Neural cell (in vitro differentiated cells): ENCODE measurements around the gene OR2AG1. TPM values are rescaled to one million over a fixed set of nuclear protein-coding genes. Genes with fewer than 3 reads are reported as not detected.

Experiments used
- H2AFZ ChIP-seq: fragments of 200-600, 300-800 bp; sonication (generic), shearing (Covaris generic); 2 replicates; pipeline ENCODE4 v1.6.0; 2014; ENCODE audit warnings: low read depth, mild to moderate bottlenecking, antibody characterized with exemption, low read length, moderate library complexity
- H3F3A ChIP-seq: fragments of 200-600 bp; shearing (Covaris generic); 2 replicates; pipeline ENCODE4 v1.6.1; 2016; ENCODE audit warnings: mild to moderate bottlenecking, moderate library complexity, mixed read lengths, antibody characterized with exemption, low read length; ENCODE audit not compliant: insufficient read depth, poor library complexity, severe bottlenecking
- H3K27ac ChIP-seq: fragments of 200-600, 300-800 bp; sonication (generic), shearing (Covaris generic); 2 replicates; pipeline ENCODE4 v1.5.1; 2014; ENCODE audit warnings: mild to moderate bottlenecking, low read length, moderate library complexity
- H3K27me3 ChIP-seq: fragments of 300-800, 200-600 bp; sonication (generic), shearing (Covaris generic); 2 replicates; pipeline ENCODE4 v1.6.0; 2014; ENCODE audit warnings: mild to moderate bottlenecking, low read depth, low read length, moderate library complexity; ENCODE audit not compliant: insufficient read depth
- H3K36me3 ChIP-seq: fragments of 300-800, 200-600 bp; sonication (generic), shearing (Covaris generic); 2 replicates; pipeline ENCODE4 v1.5.1; 2014; ENCODE audit warnings: mild to moderate bottlenecking, antibody characterized with exemption, low read length, moderate library complexity; ENCODE audit not compliant: insufficient read depth
- H3K4me2 ChIP-seq: fragments of 300-800, 200-600 bp; sonication (generic), shearing (Covaris generic); 2 replicates; pipeline ENCODE4 v1.6.0; 2014; ENCODE audit warnings: mild to moderate bottlenecking, low read length
- H3K4me3 ChIP-seq: fragments of 300-800, 200-600 bp; sonication (generic), shearing (Covaris generic); 2 replicates; pipeline ENCODE4 v1.5.1; 2014; ENCODE audit warnings: mild to moderate bottlenecking, low read length, moderate library complexity
- H3K79me2 ChIP-seq: fragments of 200-600 bp; shearing (Covaris generic); replicated peaks from 2 replicates; pipeline ENCODE4 v1.6.0; 2014; ENCODE audit warnings: mild to moderate bottlenecking, low read length, moderate library complexity; ENCODE audit not compliant: insufficient read depth
- H3K9ac ChIP-seq: fragments of 300-800, 200-600 bp; sonication (generic), shearing (Covaris generic); 2 replicates; pipeline ENCODE4 v1.6.1; 2016; ENCODE audit warnings: mild to moderate bottlenecking, low read length, mixed read lengths
- H3K9me2 ChIP-seq: fragments of 200-600 bp; shearing (Covaris generic); 2 replicates; pipeline ENCODE4 v1.6.1; 2016; ENCODE audit warnings: mild to moderate bottlenecking, low read length, mixed read lengths; ENCODE audit not compliant: insufficient read depth
- H3K9me3 ChIP-seq: fragments of 200-600, 300-800 bp; sonication (generic), shearing (Covaris generic); 2 replicates; pipeline ENCODE4 v1.6.1; 2016; ENCODE audit warnings: mild to moderate bottlenecking, mixed run types, low read length, moderate library complexity, mixed read lengths
- H4K20me1 ChIP-seq: fragments of 200-600 bp; shearing (Covaris generic); 2 replicates; pipeline ENCODE4 v1.6.1; 2016; ENCODE audit warnings: mild to moderate bottlenecking, mixed run types; ENCODE audit not compliant: insufficient read depth
- EP300 ChIP-seq: fragments of 450-650 bp; conservative IDR thresholded peaks from 2 replicates; pipeline ENCODE4 v1.6.1; 2014; ENCODE audit warnings: antibody characterized with exemption, mild to moderate bottlenecking, moderate library complexity; ENCODE audit not compliant: poor library complexity, severe bottlenecking
- EZH2 ChIP-seq: fragments of 200-600, 300-800 bp; shearing (Covaris generic), sonication (generic); IDR thresholded peaks from 2 replicates; pipeline ENCODE4 v1.6.1; 2014; ENCODE audit warnings: antibody characterized with exemption, low read length, borderline replicate concordance, mild to moderate bottlenecking; ENCODE audit not compliant: insufficient read depth, poor library complexity, severe bottlenecking
- MXI1 ChIP-seq: fragments of 450-650 bp; conservative IDR thresholded peaks from 2 replicates; pipeline ENCODE4 v1.6.1; 2014; ENCODE audit warnings: antibody characterized with exemption, mild to moderate bottlenecking; ENCODE audit not compliant: poor library complexity, severe bottlenecking
- POLR2AphosphoS5 ChIP-seq: IDR thresholded peaks from 2 replicates; pipeline ENCODE4 v1.6.1; 2012
- RAD21 ChIP-seq: fragments of 450-650 bp; conservative IDR thresholded peaks from 2 replicates; pipeline ENCODE4 v1.6.1; 2014; ENCODE audit warnings: antibody characterized with exemption, mild to moderate bottlenecking, moderate library complexity
- SMC3 ChIP-seq: fragments of 450-650 bp; conservative IDR thresholded peaks from 2 replicates; pipeline ENCODE4 v1.6.1; 2014; ENCODE audit warnings: antibody characterized with exemption, mild to moderate bottlenecking, moderate library complexity; ENCODE audit not compliant: poor library complexity
- TAF1 ChIP-seq: IDR thresholded peaks from 2 replicates; pipeline ENCODE4 v1.6.1; 2012; ENCODE audit warnings: low read depth
- polyA plus RNA-seq: library from polyadenylated mRNA; depleted of rRNA; stranded (reverse); fragments of >200 nt; gene quantifications from 2 replicates; pipeline ENCODE4 v1.2.3, GENCODE V29; 2014
- TF ChIP-seq, protein P1 (sequence below): fragments of 450-650 bp; IDR thresholded peaks from 2 replicates; pipeline ENCODE4 v1.5.1; 2014; ENCODE audit warnings: antibody characterized with exemption, mild to moderate bottlenecking, moderate library complexity; ENCODE audit not compliant: poor library complexity, severe bottlenecking
- TF ChIP-seq, protein P2 (sequence below): IDR thresholded peaks from 2 replicates; pipeline ENCODE4 v1.6.1; 2012; ENCODE audit warnings: borderline replicate concordance

OR2AG1 gene
- polyA plus RNA-seq, 1 donor from 2014 or later, result not detected

DNA sequence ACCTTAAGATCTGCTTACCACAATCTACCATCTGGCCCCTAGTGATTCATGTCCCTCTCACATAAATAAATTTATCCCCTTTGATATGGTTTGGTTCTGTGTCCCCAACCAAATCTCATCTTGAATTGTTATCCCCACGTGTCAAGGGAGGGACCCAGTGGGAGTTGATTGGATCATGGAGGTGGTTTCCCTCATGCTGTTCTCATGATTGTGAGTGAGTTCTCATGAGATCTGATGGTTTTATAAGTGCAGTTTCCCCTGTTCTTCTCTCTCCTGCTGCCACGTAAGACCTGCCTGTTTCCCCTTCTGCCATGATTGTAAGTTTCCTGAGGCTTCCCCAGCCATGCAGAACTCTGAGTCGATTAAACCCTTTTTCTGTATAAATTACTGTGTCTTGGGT is 48.2 kb upstream of the OR2AG1 start:
- no peak overlapping the region for H3K4me3 ChIP-seq
- no peaks in the 10 kb centered on the region for H3K36me3 ChIP-seq
- no peak overlapping the region for H3K4me2 ChIP-seq
- H3K9me3 ChIP-seq, result no peaks in the 10 kb centered on the region
- no peaks in the 10 kb centered on the region for H3K79me2 ChIP-seq
- no peak overlapping the region for H2AFZ ChIP-seq
- H3F3A ChIP-seq, result no peaks in the 10 kb centered on the region
- H3K9ac ChIP-seq, result no peak overlapping the region
- no peak overlapping the region for H3K27ac ChIP-seq
- no peaks in the 10 kb centered on the region for H3K9me2 ChIP-seq
- no peaks in the 10 kb centered on the region for H4K20me1 ChIP-seq
- no peaks in the 10 kb centered on the region for H3K27me3 ChIP-seq
- TF ChIP-seq RAD21 (no peak), EP300 (no peak), MXI1 (no peak)

DNA sequence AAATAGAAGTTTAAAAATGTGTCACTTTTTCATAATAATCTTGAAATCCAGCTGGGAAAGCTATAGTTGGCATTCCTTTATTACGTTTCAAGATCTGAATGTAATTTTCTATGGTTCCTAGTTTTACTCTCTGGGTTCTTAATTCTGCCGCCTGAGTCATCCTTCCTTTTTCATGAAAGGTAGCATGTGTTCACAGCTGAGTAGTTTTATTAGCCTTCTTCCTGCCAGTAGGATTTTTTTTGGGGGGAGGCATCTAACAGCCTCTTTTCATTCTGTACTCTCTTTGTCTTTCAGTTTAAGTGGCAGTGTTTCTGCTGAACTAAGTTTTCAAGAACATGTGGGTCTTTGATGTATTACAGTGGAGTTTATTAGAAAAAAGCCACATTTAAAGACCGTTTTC is 47.5 kb upstream of the OR2AG1 start:
- Histone ChIP-seq H3K4me3 (no peak overlapping the region), H2AFZ (no peak overlapping the region), H3K9me2 (no peaks in the 10 kb centered on the region), H3K36me3 (no peaks in the 10 kb centered on the region), H4K20me1 (no peaks in the 10 kb centered on the region), H3K9me3 (no peaks in the 10 kb centered on the region), H3K79me2 (no peaks in the 10 kb centered on the region), H3K9ac (no peak overlapping the region), H3F3A (no peaks in the 10 kb centered on the region), H3K4me2 (no peak overlapping the region), H3K27me3 (no peaks in the 10 kb centered on the region), H3K27ac (no peak overlapping the region)
- TF ChIP-seq, protein P1, sequence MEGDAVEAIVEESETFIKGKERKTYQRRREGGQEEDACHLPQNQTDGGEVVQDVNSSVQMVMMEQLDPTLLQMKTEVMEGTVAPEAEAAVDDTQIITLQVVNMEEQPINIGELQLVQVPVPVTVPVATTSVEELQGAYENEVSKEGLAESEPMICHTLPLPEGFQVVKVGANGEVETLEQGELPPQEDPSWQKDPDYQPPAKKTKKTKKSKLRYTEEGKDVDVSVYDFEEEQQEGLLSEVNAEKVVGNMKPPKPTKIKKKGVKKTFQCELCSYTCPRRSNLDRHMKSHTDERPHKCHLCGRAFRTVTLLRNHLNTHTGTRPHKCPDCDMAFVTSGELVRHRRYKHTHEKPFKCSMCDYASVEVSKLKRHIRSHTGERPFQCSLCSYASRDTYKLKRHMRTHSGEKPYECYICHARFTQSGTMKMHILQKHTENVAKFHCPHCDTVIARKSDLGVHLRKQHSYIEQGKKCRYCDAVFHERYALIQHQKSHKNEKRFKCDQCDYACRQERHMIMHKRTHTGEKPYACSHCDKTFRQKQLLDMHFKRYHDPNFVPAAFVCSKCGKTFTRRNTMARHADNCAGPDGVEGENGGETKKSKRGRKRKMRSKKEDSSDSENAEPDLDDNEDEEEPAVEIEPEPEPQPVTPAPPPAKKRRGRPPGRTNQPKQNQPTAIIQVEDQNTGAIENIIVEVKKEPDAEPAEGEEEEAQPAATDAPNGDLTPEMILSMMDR, result no peak
- TF ChIP-seq TAF1 (no peak), RAD21 (no peak), EP300 (no peak), MXI1 (no peak), POLR2AphosphoS5 (no peak), EZH2 (no peak), SMC3 (no peak)
- TF ChIP-seq, protein P2, sequence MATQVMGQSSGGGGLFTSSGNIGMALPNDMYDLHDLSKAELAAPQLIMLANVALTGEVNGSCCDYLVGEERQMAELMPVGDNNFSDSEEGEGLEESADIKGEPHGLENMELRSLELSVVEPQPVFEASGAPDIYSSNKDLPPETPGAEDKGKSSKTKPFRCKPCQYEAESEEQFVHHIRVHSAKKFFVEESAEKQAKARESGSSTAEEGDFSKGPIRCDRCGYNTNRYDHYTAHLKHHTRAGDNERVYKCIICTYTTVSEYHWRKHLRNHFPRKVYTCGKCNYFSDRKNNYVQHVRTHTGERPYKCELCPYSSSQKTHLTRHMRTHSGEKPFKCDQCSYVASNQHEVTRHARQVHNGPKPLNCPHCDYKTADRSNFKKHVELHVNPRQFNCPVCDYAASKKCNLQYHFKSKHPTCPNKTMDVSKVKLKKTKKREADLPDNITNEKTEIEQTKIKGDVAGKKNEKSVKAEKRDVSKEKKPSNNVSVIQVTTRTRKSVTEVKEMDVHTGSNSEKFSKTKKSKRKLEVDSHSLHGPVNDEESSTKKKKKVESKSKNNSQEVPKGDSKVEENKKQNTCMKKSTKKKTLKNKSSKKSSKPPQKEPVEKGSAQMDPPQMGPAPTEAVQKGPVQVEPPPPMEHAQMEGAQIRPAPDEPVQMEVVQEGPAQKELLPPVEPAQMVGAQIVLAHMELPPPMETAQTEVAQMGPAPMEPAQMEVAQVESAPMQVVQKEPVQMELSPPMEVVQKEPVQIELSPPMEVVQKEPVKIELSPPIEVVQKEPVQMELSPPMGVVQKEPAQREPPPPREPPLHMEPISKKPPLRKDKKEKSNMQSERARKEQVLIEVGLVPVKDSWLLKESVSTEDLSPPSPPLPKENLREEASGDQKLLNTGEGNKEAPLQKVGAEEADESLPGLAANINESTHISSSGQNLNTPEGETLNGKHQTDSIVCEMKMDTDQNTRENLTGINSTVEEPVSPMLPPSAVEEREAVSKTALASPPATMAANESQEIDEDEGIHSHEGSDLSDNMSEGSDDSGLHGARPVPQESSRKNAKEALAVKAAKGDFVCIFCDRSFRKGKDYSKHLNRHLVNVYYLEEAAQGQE, result no peak
